ENCODE data around the gene CTRL.

Gene CTRL

DNA sequence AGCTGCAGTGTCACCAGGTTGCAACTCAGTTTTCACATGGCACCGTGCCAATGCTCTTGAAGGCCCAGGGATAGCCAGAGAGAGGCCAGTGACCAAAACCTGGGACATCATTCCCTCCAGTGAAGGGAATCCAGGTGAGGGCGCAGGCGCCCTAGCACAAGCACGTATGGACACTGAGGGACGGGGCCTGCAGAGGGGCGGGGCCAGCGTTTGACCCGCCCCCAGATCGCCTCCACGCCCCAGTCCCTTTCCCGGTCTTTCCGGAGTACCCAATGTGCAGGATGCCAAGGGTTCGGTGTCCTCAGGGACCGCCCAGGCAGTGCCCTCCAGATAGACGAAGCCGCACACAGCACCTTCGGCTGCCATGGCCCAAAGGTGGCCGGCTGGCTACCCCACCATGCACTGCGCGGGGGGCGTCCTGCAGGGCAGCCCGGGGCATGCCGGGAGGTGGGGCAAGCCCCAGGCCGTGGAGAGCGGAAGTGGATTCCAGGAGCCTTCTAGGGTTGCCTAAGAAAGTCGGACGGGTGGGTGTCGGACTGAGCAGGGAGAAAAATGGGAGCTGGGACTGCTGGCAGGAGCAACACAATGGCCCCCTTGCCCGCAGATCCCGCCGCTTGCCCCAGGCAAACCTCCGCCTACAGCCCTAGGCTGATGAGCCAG, 32.1 kb upstream of the CTRL start:
- H2BK5ac ChIP-seq (ENCODE audit: low read length), result no peak overlapping the region
- no peak overlapping the region for H2BK120ac ChIP-seq (ENCODE audit: low read depth, low read length)
- H3K27ac ChIP-seq (ENCODE audit: low read depth, low read length), result no peak overlapping the region
- H3K56ac ChIP-seq (ENCODE audit: low read length), result no peak overlapping the region
- no peak overlapping the region for H3K4me2 ChIP-seq (ENCODE audit: low read length)
- peaks cover 18% of the 10 kb centered on the region for H3K79me2 ChIP-seq (ENCODE audit: control insufficient read depth, insufficient read depth, low read length)
- no peaks in the 10 kb centered on the region for H3K27me3 ChIP-seq (ENCODE audit: insufficient read depth, low read length, poor library complexity)
- H3K18ac ChIP-seq (ENCODE audit: low read length), result no peak overlapping the region
- H4K8ac ChIP-seq (ENCODE audit: low read depth, low read length), result no peak overlapping the region
- no peak overlapping the region for H3K23ac ChIP-seq (ENCODE audit: low read length)
- no peak overlapping the region for H3K9ac ChIP-seq (ENCODE audit: low read length)
- H3K36me3 ChIP-seq (ENCODE audit: control insufficient read depth, insufficient read depth, low read length), result peaks cover 11% of the 10 kb centered on the region
- peaks cover 8% of the 10 kb centered on the region for H3K4me1 ChIP-seq (ENCODE audit: control insufficient read depth, low read depth, low read length)
- DNase-seq, result peak; percentile 29
- no peak overlapping the region for H3K4me3 ChIP-seq (ENCODE audit: low read length)
- H4K5ac ChIP-seq (ENCODE audit: low read length), result no peak overlapping the region
- H2AK5ac ChIP-seq (ENCODE audit: low read length), result no peak overlapping the region
- H3K79me1 ChIP-seq (ENCODE audit: low read length), result peaks cover 24% of the 10 kb centered on the region
- H3K4ac ChIP-seq (ENCODE audit: low read depth, low read length), result no peak overlapping the region
- H2BK15ac ChIP-seq (replicated peaks; ENCODE audit: low read depth), result no peak overlapping the region
- no CpG with 5 or more reads among the region's 32 CpGs for WGBS (ENCODE audit: extremely low coverage, insufficient coverage, low lambda C conversion rate)

DNA sequence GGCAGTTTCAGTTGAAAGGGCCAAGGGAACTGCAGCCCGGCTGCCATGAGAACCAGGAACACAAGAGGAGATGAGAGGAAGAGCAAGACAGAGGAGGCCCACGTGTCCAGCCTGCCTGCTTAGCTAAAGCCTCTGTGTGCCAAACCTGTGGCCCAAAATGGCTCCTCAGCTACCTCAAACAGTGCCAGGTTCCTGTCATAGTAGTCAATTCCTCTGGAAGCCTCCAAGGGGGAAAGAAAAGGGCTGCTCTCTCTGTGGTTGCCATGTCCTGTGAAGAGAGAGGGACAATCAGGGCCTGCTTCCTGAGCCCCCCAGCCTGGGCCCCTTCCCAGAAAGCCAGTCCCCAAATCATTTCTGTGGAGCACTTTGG, 31.6 kb upstream of the CTRL start:
- no peak overlapping the region for H3K23ac ChIP-seq (ENCODE audit: low read length)
- H3K4me2 ChIP-seq (ENCODE audit: low read length), result no peak overlapping the region
- no peak for DNase-seq
- no peak overlapping the region for H3K27ac ChIP-seq (ENCODE audit: low read depth, low read length)
- H4K8ac ChIP-seq (ENCODE audit: low read depth, low read length), result no peak overlapping the region
- H3K18ac ChIP-seq (ENCODE audit: low read length), result no peak overlapping the region
- no peak overlapping the region for H3K4me3 ChIP-seq (ENCODE audit: low read length)
- no peak overlapping the region for H2BK5ac ChIP-seq (ENCODE audit: low read length)
- H3K36me3 ChIP-seq (ENCODE audit: control insufficient read depth, insufficient read depth, low read length), result peaks cover 11% of the 10 kb centered on the region
- no peak overlapping the region for H3K56ac ChIP-seq (ENCODE audit: low read length)
- no peak overlapping the region for H2BK15ac ChIP-seq (replicated peaks; ENCODE audit: low read depth)
- peaks cover 24% of the 10 kb centered on the region for H3K79me1 ChIP-seq (ENCODE audit: low read length)
- no peak overlapping the region for H3K4ac ChIP-seq (ENCODE audit: low read depth, low read length)
- H3K79me2 ChIP-seq (ENCODE audit: control insufficient read depth, insufficient read depth, low read length), result peaks cover 18% of the 10 kb centered on the region
- no peak overlapping the region for H2AK5ac ChIP-seq (ENCODE audit: low read length)
- no peak overlapping the region for H2BK120ac ChIP-seq (ENCODE audit: low read depth, low read length)
- H3K27me3 ChIP-seq (ENCODE audit: insufficient read depth, low read length, poor library complexity), result no peaks in the 10 kb centered on the region
- H3K4me1 ChIP-seq (ENCODE audit: control insufficient read depth, low read depth, low read length), result peaks cover 8% of the 10 kb centered on the region
- no peak overlapping the region for H4K5ac ChIP-seq (ENCODE audit: low read length)
- H3K9ac ChIP-seq (ENCODE audit: low read length), result no peak overlapping the region
- WGBS (ENCODE audit: extremely low coverage, insufficient coverage, low lambda C conversion rate), result no CpG with 5 or more reads among the region's 2 CpGs

- peaks cover 11% of the 10 kb centered on the region for H3K36me3 ChIP-seq (ENCODE audit: control insufficient read depth, insufficient read depth, low read length)
- no peak overlapping the region for H2AK5ac ChIP-seq (ENCODE audit: low read length)
- no peak overlapping the region for H2BK15ac ChIP-seq (replicated peaks; ENCODE audit: low read depth)
- H4K8ac ChIP-seq (ENCODE audit: low read depth, low read length), result no peak overlapping the region
- no CpG with 5 or more reads among the region's 8 CpGs for WGBS (ENCODE audit: extremely low coverage, insufficient coverage, low lambda C conversion rate)
- H2BK120ac ChIP-seq (ENCODE audit: low read depth, low read length), result no peak overlapping the region
- no peaks in the 10 kb centered on the region for H3K27me3 ChIP-seq (ENCODE audit: insufficient read depth, low read length, poor library complexity)
- H3K4me1 ChIP-seq (ENCODE audit: control insufficient read depth, low read depth, low read length), result peaks cover 8% of the 10 kb centered on the region
- no peak overlapping the region for H3K27ac ChIP-seq (ENCODE audit: low read depth, low read length)
- H3K56ac ChIP-seq (ENCODE audit: low read length), result no peak overlapping the region
- no peak for DNase-seq
- H3K4me3 ChIP-seq (ENCODE audit: low read length), result no peak overlapping the region
- no peak overlapping the region for H4K5ac ChIP-seq (ENCODE audit: low read length)
- H3K23ac ChIP-seq (ENCODE audit: low read length), result no peak overlapping the region
- H2BK5ac ChIP-seq (ENCODE audit: low read length), result no peak overlapping the region
- H3K9ac ChIP-seq (ENCODE audit: low read length), result no peak overlapping the region
- peaks cover 11% of the 10 kb centered on the region for H3K79me2 ChIP-seq (ENCODE audit: control insufficient read depth, insufficient read depth, low read length)
- H3K4ac ChIP-seq (ENCODE audit: low read depth, low read length), result no peak overlapping the region
- no peak overlapping the region for H3K18ac ChIP-seq (ENCODE audit: low read length)
- H3K79me1 ChIP-seq (ENCODE audit: low read length), result peaks cover 17% of the 10 kb centered on the region
- no peak overlapping the region for H3K4me2 ChIP-seq (ENCODE audit: low read length)
Observed at GRCh38 chr16:67962135-67962534, 30.5 kb upstream of the CTRL start.

GRCh38 chr16:67961551-67961957, 29.9 kb upstream of the CTRL start:
- no peak overlapping the region for H2BK120ac ChIP-seq (ENCODE audit: low read depth, low read length)
- H3K23ac ChIP-seq (ENCODE audit: low read length), result no peak overlapping the region
- no peak overlapping the region for H3K18ac ChIP-seq (ENCODE audit: low read length)
- peaks cover 3% of the 10 kb centered on the region for H3K4me1 ChIP-seq (ENCODE audit: control insufficient read depth, low read depth, low read length)
- H3K4me3 ChIP-seq (ENCODE audit: low read length), result no peak overlapping the region
- H3K79me2 ChIP-seq (ENCODE audit: control insufficient read depth, insufficient read depth, low read length), result peaks cover 6% of the 10 kb centered on the region
- H2BK15ac ChIP-seq (replicated peaks; ENCODE audit: low read depth), result no peak overlapping the region
- no peaks in the 10 kb centered on the region for H3K27me3 ChIP-seq (ENCODE audit: insufficient read depth, low read length, poor library complexity)
- H4K5ac ChIP-seq (ENCODE audit: low read length), result no peak overlapping the region
- no peak overlapping the region for H3K4me2 ChIP-seq (ENCODE audit: low read length)
- no peak overlapping the region for H2BK5ac ChIP-seq (ENCODE audit: low read length)
- no peak overlapping the region for H3K27ac ChIP-seq (ENCODE audit: low read depth, low read length)
- no peak overlapping the region for H3K4ac ChIP-seq (ENCODE audit: low read depth, low read length)
- no peak for DNase-seq
- peaks cover 12% of the 10 kb centered on the region for H3K79me1 ChIP-seq (ENCODE audit: low read length)
- H4K8ac ChIP-seq (ENCODE audit: low read depth, low read length), result no peak overlapping the region
- no peak overlapping the region for H3K9ac ChIP-seq (ENCODE audit: low read length)
- peaks cover 11% of the 10 kb centered on the region for H3K36me3 ChIP-seq (ENCODE audit: control insufficient read depth, insufficient read depth, low read length)
- no CpG with 5 or more reads among the region's 13 CpGs for WGBS (ENCODE audit: extremely low coverage, insufficient coverage, low lambda C conversion rate)
- no peak overlapping the region for H3K56ac ChIP-seq (ENCODE audit: low read length)
- H2AK5ac ChIP-seq (ENCODE audit: low read length), result no peak overlapping the region

DNA sequence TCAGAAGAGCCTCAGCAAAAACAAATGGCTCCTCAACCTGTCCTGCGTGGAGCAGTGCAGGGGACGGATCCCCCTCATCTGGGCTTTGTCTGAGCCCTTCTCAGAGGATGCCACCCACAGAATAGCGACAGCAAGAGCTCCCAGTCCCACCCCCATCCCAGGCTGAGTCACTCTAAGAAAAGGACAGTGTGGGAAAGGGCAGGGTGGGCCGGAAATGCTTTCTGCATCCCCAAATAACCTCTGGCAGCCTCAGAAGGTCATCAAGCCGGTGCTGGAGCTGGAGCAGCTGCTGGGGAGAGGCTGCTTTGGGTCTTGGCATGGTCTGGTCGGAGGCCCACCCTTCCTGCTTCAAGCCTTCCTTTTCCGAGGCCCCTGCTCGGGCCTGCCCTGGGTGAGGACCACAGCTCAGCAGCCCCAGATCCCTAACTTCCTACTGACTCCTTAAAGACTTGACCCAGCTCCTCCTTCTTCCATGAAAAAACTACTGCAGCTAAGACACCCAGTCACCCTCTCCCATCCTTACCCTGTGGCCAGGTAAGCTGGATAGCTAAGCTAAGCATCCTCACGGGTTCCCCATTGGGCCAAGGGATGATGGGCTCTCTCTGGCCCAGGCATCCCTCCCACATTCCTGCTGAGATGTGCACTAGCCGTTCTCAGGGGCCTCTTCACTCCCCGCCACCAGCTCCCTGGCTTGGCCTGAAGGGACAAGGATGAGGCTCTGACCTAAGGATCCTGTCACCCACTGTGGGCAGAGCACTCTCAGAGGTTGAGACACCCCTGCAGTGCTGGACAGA, 28.1 kb upstream of the CTRL start:
- Histone ChIP-seq H3K27ac (ENCODE audit: low read depth, low read length) (no peak overlapping the region), H2BK5ac (ENCODE audit: low read length) (no peak overlapping the region), H3K79me2 (ENCODE audit: control insufficient read depth, insufficient read depth, low read length) (no peaks in the 10 kb centered on the region), H3K56ac (ENCODE audit: low read length) (no peak overlapping the region), H3K23ac (ENCODE audit: low read length) (no peak overlapping the region), H2BK15ac (replicated peaks; ENCODE audit: low read depth) (no peak overlapping the region), H3K18ac (ENCODE audit: low read length) (no peak overlapping the region), H3K27me3 (ENCODE audit: insufficient read depth, low read length, poor library complexity) (no peaks in the 10 kb centered on the region), H3K79me1 (ENCODE audit: low read length) (peaks cover 3% of the 10 kb centered on the region), H2AK5ac (ENCODE audit: low read length) (no peak overlapping the region), H3K9ac (ENCODE audit: low read length) (no peak overlapping the region), H4K8ac (ENCODE audit: low read depth, low read length) (no peak overlapping the region), H2BK120ac (ENCODE audit: low read depth, low read length) (no peak overlapping the region), H3K4me3 (ENCODE audit: low read length) (no peak overlapping the region), H3K4me1 (ENCODE audit: control insufficient read depth, low read depth, low read length) (no peaks in the 10 kb centered on the region), H3K4me2 (ENCODE audit: low read length) (no peak overlapping the region), H3K4ac (ENCODE audit: low read depth, low read length) (no peak overlapping the region), H3K36me3 (ENCODE audit: control insufficient read depth, insufficient read depth, low read length) (peaks cover 12% of the 10 kb centered on the region), H4K5ac (ENCODE audit: low read length) (no peak overlapping the region)
- no CpG with 5 or more reads among the region's 11 CpGs for WGBS (ENCODE audit: extremely low coverage, insufficient coverage, low lambda C conversion rate)
- no peak for DNase-seq
